KMS-11 (cell line): Measurements from ENCODE around the gene B3GLCT.

Experiments
- H2AFZ ChIP-seq: fragments of 200-600 bp; sonication (generic); 2 replicates; pipeline ENCODE4 v1.6.1; 2016; ENCODE audit warnings: antibody characterized with exemption, mixed run types, low read depth
- H3K27ac ChIP-seq: fragments of 200-600 bp; sonication (generic); 2 replicates; pipeline ENCODE4 v1.6.1; 2016; ENCODE audit warnings: mild to moderate bottlenecking, mixed run types
- H3K27me3 ChIP-seq: fragments of 200-600 bp; sonication (generic); 2 replicates; pipeline ENCODE4 v1.6.1; 2017; ENCODE audit warnings: mild to moderate bottlenecking, low read depth, mixed run types, moderate library complexity; ENCODE audit not compliant: insufficient read depth
- H3K36me3 ChIP-seq: fragments of 200-600 bp; sonication (generic); 2 replicates; pipeline ENCODE4 v1.6.1; 2017; ENCODE audit warnings: mild to moderate bottlenecking, mixed run types; ENCODE audit not compliant: insufficient read depth
- H3K4me1 ChIP-seq: fragments of 200-600 bp; sonication (generic); 2 replicates; pipeline ENCODE4 v1.6.1; 2016; ENCODE audit warnings: mild to moderate bottlenecking, low read depth, mixed run types; ENCODE audit not compliant: poor library complexity, severe bottlenecking
- H3K4me2 ChIP-seq: fragments of 200-600 bp; sonication (generic); 2 replicates; pipeline ENCODE4 v1.7.0; 2016; ENCODE audit warnings: mild to moderate bottlenecking, mixed run types
- H3K4me3 ChIP-seq: fragments of 200-600 bp; sonication (generic); IDR thresholded peaks from 2 replicates; pipeline ENCODE4 v1.6.1; 2017; ENCODE audit warnings: low read depth, low read length, mixed read lengths; ENCODE audit not compliant: insufficient read depth
- H3K79me2 ChIP-seq: fragments of 200-600 bp; sonication (generic); 2 replicates; pipeline ENCODE4 v1.6.1; 2016; ENCODE audit warnings: low read depth, mixed run types; ENCODE audit not compliant: insufficient read depth
- H3K9ac ChIP-seq: fragments of 200-600 bp; sonication (generic); 2 replicates; pipeline ENCODE4 v1.6.1; 2016; ENCODE audit warnings: mild to moderate bottlenecking, mixed run types
- H4K20me1 ChIP-seq: fragments of 200-600 bp; sonication (generic); 2 replicates; pipeline ENCODE4 v1.6.1; 2016; ENCODE audit warnings: mild to moderate bottlenecking, mixed run types; ENCODE audit not compliant: insufficient read depth
- CTCF ChIP-seq: fragments of 200-600 bp; sonication (generic); conservative IDR thresholded peaks from 2 replicates; pipeline ENCODE4 v1.6.1; 2017; ENCODE audit warnings: low read depth, mild to moderate bottlenecking, antibody characterized with exemption, low read length, moderate library complexity, mixed read lengths

Gene B3GLCT

DNA sequence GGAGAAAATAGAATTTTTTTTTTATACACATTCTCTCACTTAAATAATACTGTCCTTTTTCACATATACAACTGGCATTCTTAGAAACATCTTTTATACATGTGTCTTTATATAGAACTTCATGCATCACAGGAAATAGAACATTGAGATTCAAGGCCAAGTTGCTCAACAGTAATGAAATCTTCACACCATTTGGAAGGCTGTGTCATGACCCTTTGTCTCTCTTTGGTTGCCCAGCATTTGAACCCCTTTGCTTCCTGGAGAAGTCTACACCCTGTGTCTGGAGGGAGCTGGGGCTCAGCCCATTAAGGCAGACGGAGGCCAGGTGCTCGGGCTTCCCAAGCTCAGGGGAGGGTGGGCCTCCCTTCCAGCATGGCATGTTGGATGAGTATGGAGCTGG, 41.1 kb downstream of the B3GLCT start:
- Histone ChIP-seq H3K4me1 (no peaks in the 10 kb centered on the region), H3K79me2 (no peaks in the 10 kb centered on the region), H2AFZ (no peak overlapping the region), H4K20me1 (no peaks in the 10 kb centered on the region), H3K4me2 (no peak overlapping the region), H3K27me3 (no peaks in the 10 kb centered on the region), H3K27ac (no peak overlapping the region), H3K36me3 (no peaks in the 10 kb centered on the region), H3K4me3 (no peak overlapping the region), H3K9ac (no peak overlapping the region)
- TF ChIP-seq CTCF: no peak

DNA sequence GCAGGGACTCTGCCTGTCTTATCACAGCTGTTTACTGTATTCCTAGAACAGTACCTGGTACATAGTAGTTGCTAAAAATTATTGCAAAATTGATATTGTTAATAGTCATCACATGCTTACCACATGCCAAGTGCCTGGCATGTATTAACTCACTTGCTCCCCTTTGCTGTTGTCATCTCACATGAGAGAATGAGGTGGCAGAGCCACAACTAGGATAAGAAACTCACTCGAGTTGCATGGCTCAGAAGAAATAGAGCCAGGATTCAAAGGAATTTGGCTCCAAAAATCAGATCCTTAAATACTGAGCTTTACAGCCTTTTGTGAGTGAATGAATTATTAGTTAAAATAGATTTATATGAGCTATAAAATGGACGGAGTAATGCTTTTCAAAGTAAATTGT, 42.6 kb downstream of the B3GLCT start:
- no peak overlapping the region for H2AFZ ChIP-seq
- no peak for TF ChIP-seq CTCF
- no peaks in the 10 kb centered on the region for H3K4me1 ChIP-seq

DNA sequence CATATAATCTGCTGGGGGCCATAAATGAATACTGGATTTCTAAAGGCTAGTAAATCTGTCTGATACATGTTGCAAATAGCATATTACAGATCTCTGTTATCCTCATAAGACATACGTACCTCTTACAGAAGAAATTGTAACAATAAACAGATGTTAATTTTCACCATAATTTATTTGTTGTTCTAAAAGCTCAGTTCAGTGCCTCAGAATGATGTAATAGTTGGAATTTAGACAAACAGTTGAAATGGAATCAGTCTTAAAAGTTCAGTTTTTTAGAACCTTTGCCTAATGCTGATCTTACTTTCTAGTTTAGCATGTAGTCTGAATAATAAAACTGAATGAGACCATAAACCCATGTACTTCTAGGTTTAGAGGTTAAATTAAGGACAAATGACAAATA, 43.1 kb downstream of the B3GLCT start:
- Histone ChIP-seq H3K36me3 (no peaks in the 10 kb centered on the region), H4K20me1 (no peaks in the 10 kb centered on the region), H3K4me1 (no peaks in the 10 kb centered on the region), H3K27me3 (no peaks in the 10 kb centered on the region), H3K27ac (no peak overlapping the region), H3K4me2 (no peak overlapping the region), H3K4me3 (no peak overlapping the region), H3K79me2 (no peaks in the 10 kb centered on the region), H2AFZ (no peak overlapping the region), H3K9ac (no peak overlapping the region)
- no peak for TF ChIP-seq CTCF

More for the DNA sequence above, 42.6 kb downstream of the B3GLCT start:
- H3K4me2 ChIP-seq: no peak overlapping the region
- H3K9ac ChIP-seq: no peak overlapping the region
- no peak overlapping the region for H3K4me3 ChIP-seq
- no peak overlapping the region for H3K27ac ChIP-seq
- no peaks in the 10 kb centered on the region for H3K27me3 ChIP-seq
- no peaks in the 10 kb centered on the region for H3K36me3 ChIP-seq
- no peaks in the 10 kb centered on the region for H4K20me1 ChIP-seq
- H3K79me2 ChIP-seq: no peaks in the 10 kb centered on the region

- no peak overlapping the region for H3K4me2 ChIP-seq
- no peaks in the 10 kb centered on the region for H3K36me3 ChIP-seq
- H3K27ac ChIP-seq: no peak overlapping the region
- no peak overlapping the region for H2AFZ ChIP-seq
- H3K9ac ChIP-seq: no peak overlapping the region
- no peaks in the 10 kb centered on the region for H3K79me2 ChIP-seq
- no peaks in the 10 kb centered on the region for H3K4me1 ChIP-seq
- H3K27me3 ChIP-seq: no peaks in the 10 kb centered on the region
- TF ChIP-seq CTCF: no peak
- H3K4me3 ChIP-seq: no peak overlapping the region
- no peaks in the 10 kb centered on the region for H4K20me1 ChIP-seq
These were observed 46.0 kb downstream of the B3GLCT start for GRCh38 chr13:31245598-31246373.
